Effector CD8-positive, alpha-beta T cell (primary cell): Measurements from ENCODE around the gene TLE2.
"Not testable (repeated sequence)": the region's sequence is repeated elsewhere in the genome, so short reads cannot be mapped to it uniquely, and the experiment has no call there.

Experiments
- DNase-seq: peaks from one replicate; lab custom pipeline; 2025; lab: John Stamatoyannopoulos, UW

The TLE2 gene

DNA sequence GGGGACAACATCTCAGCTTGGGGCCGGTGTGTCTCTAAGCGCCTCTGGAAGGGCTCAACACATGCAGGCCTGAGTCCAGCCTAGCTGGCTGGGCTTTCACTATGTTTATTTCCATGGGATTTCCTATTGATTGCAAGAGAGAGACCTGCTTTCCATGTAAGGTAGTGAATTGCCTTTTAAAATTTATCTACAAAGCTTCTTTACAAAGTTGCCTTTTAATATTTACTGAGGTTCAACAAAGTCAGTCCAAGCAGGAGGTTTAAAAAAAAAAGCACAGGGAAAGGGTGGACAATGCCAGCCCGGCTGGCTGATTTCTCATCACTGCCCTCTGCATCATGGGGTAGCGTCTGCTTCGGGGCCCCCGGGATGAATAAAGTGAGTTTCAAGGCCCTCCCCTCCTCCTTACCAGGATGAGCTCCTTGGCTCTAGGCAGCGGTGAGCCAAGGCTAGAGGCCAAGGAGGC is 15.8 kb downstream of the TLE2 start:
- DNase-seq = no peak

DNA sequence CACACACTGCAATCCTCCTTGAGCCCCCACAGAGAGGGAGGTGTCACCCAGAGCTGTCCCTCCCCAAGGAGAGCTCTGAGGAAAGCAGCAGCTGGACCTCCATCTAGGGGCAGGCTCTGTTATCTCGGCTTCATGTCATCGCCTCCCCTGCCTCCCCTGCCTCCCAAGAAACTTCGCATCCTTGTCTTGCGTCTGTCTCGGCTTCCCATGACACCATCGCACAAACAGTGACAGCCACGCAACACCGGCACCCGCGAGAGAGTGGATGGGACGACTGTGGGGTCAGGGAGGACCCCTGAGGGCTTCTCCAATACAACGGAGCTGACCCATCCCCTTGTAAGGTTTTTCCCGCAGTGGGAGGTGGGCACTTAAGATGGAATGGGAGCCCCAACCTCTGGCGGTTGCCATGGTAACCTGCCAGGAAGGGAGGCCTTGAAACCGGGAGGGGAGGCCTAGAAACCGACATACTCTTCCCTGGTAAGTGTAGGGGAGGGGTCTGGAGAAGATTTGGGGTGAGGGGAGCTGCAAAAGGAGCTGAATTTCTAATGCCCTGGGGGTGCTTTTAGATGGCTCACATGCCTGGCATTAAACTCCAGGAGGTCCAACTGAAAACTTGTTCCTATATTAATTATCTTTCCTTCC is 16.3 kb downstream of the TLE2 start:
- no peak for DNase-seq

DNA sequence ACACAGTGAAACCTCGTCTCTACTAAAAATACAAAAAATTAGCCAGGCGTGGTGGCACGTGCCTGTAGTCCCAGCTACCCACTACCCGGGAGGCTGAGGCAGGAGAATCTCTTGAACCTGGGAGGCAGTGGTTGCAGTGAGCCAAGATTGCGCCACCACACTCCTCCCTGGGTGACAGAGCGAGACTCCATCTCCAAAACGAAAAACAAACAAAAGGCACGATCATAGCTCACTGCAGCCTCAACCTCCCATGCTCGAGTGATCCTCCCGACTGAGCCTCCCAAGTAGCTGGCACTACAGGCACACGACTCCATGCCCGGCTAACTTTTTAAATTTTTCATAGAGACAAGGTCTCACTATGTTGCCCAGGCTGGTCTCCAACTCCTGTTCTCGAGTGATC is 17.0 kb downstream of the TLE2 start:
- DNase-seq = not testable (repeated sequence)

DNA sequence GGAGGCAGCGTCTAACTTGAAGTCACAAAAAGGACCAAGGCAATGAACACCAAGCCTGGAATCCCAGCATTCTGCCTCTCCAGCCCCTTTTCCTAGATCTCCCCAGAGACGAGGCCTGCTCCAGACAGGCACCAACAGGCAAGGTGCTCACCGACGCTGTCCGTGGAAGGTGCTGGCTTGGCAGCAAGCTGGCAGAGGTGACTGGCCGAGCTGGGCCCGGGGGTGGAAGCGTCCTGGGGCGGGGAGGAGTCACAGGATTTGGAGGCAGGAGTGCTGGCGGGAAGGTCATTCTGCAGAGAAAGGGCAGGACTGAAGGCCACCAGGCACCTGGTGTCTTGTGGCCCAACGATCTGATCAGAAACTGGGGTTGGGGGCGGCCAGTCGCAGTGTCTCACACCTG is 18.2 kb downstream of the TLE2 start:
- DNase-seq = no peak

DNA sequence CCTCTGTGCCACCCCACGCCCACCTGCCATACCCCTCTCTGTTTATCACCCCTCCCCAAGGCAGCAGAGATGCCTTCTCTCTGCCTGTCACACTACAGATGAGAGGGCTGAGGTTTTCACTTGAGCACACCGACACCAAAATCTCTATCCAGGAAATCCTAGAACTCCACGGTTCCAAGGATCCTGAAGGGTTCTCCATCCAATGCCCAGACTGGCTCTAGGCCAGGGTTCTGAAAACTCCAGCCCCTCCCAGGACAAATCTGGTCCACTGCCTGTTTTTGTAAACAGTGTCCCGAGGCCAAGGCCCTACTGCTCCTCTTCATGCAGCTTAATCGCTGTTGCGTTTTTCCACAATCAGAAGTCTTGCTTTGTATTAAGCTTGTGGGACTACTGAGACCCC is 20.1 kb downstream of the TLE2 start:
- no peak for DNase-seq

GRCh38 chr19:3007975-3008374 is 21.1 kb downstream of the TLE2 start:
- no peak for DNase-seq

GRCh38 chr19:3006075-3006767 is 22.9 kb downstream of the TLE2 start:
- DNase-seq = peak; percentile 18

- DNase-seq = no peak
Measured at GRCh38 chr19:3005345-3005744, 23.7 kb downstream of the TLE2 start.

GRCh38 chr19:3004522-3004921 is 24.6 kb downstream of the TLE2 start:
- no peak for DNase-seq

DNA sequence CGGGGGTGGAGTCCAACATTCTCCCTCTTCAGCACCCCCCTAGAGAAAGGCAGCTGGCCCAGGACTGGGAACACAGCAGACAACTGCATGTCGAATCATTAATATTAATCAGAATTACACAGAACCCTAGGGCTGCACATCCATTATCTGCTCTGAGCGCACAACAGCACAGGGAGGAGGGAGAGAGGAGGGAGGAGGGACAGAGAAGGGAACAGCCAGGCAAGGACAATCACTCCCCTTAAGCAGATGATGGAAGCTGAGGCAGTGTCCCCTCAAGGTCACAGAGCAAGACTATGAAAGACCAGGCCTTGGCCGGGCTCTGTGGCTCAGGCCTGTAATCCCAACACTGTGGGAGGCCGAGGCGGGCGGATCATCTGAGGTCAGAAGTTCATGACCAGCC is 26.0 kb downstream of the TLE2 start:
- no peak for DNase-seq

DNA sequence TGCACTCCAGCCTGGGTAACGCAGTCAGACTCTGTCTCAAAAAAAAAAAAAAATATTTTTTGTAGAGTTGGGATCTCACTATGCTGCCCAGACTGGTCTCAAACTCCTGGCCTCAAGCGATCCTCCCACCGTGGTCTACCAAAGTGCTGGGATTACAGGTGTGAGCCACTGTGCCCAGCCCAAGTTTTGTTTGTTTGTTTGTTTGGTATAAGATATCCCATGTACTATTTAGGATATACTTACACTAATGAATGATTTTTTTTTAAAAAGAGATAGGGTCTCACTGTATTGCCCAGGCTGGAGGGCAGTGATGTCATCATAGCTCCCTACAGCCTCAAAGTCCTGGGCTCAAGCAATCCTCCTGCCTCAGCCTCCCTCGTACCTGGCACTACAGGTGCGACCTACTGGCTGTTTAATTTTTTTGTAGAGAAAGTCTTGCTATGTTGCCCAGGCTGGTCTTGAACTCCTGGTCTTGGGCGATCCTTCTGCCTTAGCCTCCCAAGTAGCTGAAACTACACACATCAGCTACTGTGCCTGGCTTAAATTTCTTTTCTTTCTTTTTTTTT is 27.8 kb downstream of the TLE2 start:
- no peak for DNase-seq

DNA sequence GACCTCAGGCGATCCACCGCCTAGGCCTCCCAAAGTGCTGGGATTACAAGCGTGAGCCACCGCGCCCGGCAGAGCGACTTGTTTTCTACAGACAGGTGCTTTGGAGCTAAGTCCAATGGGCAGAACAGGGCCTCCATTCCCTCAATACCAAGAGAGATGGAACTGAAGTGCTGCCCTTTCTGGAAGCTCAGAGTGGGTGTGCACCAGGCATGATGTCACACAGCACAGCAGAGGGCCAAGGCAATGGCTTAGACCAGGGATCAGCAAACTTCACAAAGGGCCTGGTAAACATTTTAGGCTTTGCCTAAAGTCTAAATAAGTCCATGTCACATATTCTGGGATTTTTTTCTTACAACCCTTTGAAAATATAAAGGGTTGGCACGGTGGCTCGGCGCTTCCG is 30.4 kb downstream of the TLE2 start:
- DNase-seq = no peak

DNA sequence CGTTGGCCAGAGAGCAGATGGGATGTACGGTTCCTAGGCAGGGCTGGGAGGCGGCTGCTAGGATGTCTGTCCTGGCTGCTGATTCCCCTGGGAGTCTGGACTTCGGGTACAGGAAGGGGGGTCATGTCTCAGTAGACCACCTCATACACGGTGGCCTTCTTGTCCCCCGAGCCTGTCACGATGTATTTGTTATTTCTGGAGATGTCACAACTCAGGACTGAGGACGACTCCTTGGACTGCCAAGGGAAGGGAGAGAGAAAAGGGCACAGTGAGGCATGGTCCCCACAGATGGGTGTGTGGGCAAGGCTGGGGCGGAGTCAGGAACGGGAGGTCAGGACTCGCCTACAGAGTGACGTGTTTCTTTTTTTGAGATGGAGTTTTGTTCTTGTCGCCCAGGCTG is 31.4 kb downstream of the TLE2 start:
- DNase-seq = no peak

- DNase-seq = no peak
Measured at GRCh38 chr19:2994588-2995131, 34.4 kb downstream of the TLE2 start.

DNA sequence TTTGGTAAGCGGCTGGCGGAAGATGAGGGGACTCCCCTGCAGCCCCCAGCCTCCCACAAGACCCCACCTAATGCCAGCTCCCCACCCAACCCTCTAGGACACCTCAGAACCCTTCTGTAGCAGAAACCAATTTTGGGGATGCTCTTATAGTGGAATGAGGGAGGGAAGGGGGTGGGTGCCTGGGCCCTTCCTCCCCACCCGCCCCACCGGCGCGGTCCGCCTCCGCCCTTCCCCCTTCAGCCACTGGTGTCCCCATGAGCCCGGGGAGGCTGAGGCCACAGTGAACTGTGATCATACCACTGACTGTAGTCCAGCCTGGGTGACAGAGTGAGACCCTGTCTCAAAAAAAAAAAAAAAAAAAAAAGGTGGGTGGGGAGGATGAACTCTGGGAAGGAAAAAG is 35.5 kb downstream of the TLE2 start:
- no peak for DNase-seq

DNA sequence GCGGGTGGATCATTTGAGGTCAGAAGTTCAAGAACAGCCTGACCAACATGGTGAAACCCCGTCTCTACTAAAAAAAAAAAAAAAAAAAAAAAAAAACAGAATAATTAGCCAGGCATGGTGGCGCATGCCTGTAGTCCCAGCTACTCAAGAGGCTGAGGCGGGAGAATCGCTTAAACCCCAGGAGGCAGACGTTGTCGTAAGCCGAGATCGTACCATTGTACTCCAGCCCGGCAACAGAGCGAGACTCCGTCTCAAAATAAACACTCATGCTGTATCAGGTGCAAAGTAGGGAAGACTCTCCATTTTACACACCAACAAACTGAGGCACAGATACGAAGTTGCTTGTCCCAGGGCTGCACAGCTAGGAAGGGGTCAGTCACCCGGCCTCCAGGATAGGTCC is 36.1 kb downstream of the TLE2 start:
- no peak for DNase-seq

DNA sequence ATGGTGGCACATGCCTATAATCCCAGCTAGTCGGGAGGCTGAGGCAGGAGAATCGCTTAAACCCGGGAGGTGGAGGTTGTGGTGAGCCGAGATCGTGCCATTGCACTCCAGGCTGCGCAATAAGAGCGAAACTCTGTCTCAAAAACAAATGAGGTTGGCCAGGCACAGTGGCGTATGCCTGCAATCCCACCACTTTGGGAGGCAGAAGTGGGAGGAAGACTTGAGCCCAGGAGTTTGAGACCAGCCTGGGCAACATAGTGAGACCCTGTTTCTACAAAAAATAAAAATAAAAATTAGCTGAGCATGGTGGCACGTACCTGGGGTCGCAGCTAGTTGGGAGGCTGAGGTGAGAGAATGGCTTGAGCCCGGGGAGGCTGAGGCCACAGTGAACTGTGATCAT is 36.7 kb downstream of the TLE2 start:
- DNase-seq = not testable (repeated sequence)

DNA sequence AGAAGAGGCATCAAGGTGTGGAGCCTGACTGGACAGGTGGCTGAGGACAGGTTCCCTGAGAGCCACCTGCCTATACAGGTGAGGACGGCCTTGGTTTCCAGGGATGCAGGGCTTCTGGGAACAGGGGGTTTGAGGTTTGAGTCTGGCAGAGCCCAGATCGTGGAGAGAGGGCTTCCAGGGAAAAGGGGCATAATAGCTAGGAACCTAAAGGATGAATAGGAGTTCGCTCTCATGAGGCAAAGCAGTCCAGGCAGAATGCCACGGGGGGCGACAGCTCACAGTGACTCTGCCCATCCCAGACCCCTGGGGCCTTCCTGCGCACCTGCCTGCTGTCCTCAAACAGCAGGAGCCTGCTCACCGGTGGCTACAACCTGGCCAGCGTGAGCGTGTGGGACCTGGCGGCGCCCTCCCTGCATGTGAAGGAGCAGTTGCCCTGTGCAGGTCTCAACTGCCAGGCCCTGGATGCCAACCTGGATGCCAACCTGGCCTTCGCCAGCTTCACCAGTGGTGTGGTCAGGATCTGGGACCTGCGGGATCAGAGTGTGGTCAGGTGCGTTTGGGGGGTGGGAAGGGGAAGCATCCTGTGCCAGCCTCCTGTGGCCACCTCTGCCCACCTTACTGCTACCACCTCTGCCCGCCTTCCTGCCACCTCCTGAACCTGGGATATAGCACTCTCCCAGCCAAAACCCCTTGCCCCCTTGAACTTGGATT is 39.7 kb downstream of the TLE2 start:
- no peak for DNase-seq

- no peak for DNase-seq
Measured at GRCh38 chr19:2988568-2988967, 40.5 kb downstream of the TLE2 start.

DNA sequence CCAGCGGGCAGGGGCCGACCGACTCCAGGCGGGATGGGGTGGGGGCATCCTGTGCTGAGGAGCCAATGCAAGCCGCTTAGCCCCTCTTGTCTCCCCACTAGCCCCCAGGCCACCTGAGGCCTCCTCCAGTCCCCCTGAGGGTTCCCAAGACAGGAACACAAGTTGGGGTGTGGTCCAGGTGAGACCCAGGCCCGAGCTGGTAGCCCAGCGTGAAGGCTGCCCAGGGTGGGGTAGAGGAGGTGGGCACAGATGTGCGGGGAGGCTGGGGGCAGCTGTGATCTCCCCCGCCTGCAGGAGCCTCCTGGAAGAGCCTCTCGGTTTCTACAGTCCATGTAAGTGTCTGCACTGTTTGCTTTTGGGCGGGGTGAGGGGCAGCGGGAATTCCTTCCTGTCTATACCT is 41.3 kb downstream of the TLE2 start:
- DNase-seq = no peak

GRCh38 chr19:2986951-2987524 is 42.0 kb downstream of the TLE2 start:
- DNase-seq = no peak

DNA sequence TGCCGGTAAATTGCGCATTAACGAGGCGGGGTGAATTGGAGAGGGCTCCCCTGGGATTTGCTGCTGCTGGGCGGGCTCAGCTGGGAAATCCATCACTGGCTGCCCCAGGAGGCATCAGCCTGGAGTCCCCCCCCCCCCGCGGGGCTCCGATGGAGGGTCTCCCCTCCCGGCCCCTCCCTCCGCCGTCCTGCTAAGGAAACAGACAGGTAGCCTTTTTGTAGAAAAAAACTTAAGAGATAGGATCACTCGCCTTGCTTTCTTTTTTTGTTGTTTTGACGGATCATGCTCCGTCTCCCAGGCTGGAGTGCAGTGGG is 44.9 kb downstream of the TLE2 start:
- no peak for DNase-seq
